Osteocyte (in vitro differentiated cells): ENCODE results near the gene ITK. TPM values are rescaled to one million over a fixed set of nuclear protein-coding genes. Genes with fewer than 3 reads are reported as not detected.

Experiments
- DNase-seq: peaks from one replicate; pipeline ENCODE4 v3.0.0; 2021; ENCODE audit warnings: mixed read lengths; ENCODE audit not compliant: unreplicated experiment; ENCODE audit errors: extremely low spot score
- H3K27ac Mint-ChIP-seq: one replicate; pipeline ENCODE4 v1.8.0; 2021; ENCODE audit warnings: mild to moderate bottlenecking, mixed read lengths; ENCODE audit not compliant: unreplicated experiment
- H3K27me3 Mint-ChIP-seq: one replicate; pipeline ENCODE4 v1.8.0; 2021; ENCODE audit warnings: mixed read lengths; ENCODE audit not compliant: unreplicated experiment
- H3K36me3 Mint-ChIP-seq: one replicate; pipeline ENCODE4 v1.8.0; 2021; ENCODE audit warnings: mixed read lengths; ENCODE audit not compliant: unreplicated experiment
- H3K4me1 Mint-ChIP-seq: one replicate; pipeline ENCODE4 v1.8.0; 2021; ENCODE audit warnings: mixed read lengths; ENCODE audit not compliant: unreplicated experiment
- H3K4me3 Mint-ChIP-seq: one replicate; pipeline ENCODE4 v1.8.0; 2021; ENCODE audit warnings: mild to moderate bottlenecking, moderate library complexity, mixed read lengths; ENCODE audit not compliant: unreplicated experiment
- H3K9me3 Mint-ChIP-seq: one replicate; pipeline ENCODE4 v1.8.0; 2021; ENCODE audit warnings: mixed read lengths; ENCODE audit not compliant: unreplicated experiment
- total RNA-seq: library from RNA; stranded (reverse); gene quantifications from 2 replicates; pipeline ENCODE4 v1.2.1, GENCODE V29; 2021
- TF ChIP-seq, protein P1 (sequence below): fragments of 200-600 bp; sonication (generic); IDR thresholded peaks from 2 replicates; pipeline ENCODE4 v1.5.0; 2021; ENCODE audit warnings: antibody characterized with exemption, mild to moderate bottlenecking, moderate library complexity

The ITK gene
- total RNA-seq, 1 donor from 2014 or later: not detected

DNA sequence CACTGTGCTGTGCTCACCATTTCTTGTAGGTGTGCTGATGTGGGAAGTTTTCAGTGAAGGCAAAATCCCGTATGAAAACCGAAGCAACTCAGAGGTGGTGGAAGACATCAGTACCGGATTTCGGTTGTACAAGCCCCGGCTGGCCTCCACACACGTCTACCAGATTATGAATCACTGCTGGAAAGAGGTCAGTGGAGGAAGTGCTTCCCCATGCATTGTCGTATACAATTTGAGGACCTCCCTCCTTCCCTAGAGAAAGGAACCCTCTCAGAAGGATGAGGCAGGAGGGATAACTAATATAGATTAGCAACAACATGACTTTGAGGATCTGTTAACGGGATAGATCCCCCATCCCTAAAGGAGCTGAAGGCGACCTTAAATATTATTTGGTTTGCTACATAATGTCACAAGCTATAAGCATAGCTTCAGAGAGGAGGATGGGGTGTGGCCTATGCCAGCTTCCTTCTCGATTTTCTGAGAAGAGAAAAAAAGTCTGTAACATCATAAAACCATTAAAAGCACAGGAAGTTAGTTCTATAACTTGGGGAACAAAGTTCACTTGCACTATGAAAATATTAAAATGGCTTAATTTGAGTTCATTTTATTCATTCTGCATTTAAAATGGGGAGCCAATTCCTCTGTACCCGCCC, 68.3 kb downstream of the ITK start:
- no peak for DNase-seq
- Mint-ChIP-seq H3K36me3 (no peaks in the 10 kb centered on the region), H3K27me3 (peaks cover 7% of the 10 kb centered on the region), H3K4me1 (peaks cover 5% of the 10 kb centered on the region), H3K27ac (no peak overlapping the region), H3K9me3 (no peaks in the 10 kb centered on the region), H3K4me3 (no peak overlapping the region)
- TF ChIP-seq, protein P1, sequence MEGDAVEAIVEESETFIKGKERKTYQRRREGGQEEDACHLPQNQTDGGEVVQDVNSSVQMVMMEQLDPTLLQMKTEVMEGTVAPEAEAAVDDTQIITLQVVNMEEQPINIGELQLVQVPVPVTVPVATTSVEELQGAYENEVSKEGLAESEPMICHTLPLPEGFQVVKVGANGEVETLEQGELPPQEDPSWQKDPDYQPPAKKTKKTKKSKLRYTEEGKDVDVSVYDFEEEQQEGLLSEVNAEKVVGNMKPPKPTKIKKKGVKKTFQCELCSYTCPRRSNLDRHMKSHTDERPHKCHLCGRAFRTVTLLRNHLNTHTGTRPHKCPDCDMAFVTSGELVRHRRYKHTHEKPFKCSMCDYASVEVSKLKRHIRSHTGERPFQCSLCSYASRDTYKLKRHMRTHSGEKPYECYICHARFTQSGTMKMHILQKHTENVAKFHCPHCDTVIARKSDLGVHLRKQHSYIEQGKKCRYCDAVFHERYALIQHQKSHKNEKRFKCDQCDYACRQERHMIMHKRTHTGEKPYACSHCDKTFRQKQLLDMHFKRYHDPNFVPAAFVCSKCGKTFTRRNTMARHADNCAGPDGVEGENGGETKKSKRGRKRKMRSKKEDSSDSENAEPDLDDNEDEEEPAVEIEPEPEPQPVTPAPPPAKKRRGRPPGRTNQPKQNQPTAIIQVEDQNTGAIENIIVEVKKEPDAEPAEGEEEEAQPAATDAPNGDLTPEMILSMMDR: no peak

DNA sequence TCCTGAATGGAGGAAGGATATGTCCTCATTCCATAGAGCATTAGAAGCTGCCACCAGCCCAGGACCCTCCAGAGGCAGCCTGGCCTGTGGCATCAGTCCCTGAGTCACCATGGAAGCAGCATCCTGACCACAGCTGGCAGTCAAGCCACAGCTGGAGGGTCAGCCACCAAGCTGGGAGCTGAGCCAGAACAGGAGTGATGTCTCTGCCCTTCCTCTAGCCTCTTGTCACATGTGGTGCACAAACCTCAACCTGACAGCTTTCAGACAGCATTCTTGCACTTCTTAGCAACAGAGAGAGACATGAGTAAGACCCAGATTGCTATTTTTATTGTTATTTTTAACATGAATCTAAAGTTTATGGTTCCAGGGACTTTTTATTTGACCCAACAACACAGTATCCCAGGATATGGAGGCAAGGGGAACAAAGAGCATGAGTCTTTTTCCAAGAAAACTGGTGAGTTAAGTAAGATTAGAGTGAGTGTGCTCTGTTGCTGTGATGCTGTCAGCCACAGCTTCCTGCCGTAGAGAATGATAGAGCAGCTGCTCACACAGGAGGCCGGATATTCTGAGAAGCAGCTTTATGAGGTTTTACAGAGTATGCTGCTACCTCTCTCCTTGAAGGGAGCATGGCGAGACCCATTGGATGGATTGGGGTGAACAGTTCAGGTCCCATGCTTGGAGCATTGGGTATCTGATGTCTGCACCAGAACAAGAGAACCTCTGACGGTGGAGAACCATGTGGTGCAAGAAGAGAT, 72.2 kb downstream of the ITK start:
- no peaks in the 10 kb centered on the region for H3K9me3 Mint-ChIP-seq
- no peak overlapping the region for H3K4me3 Mint-ChIP-seq
- H3K27ac Mint-ChIP-seq: no peak overlapping the region
- no peaks in the 10 kb centered on the region for H3K36me3 Mint-ChIP-seq
- H3K4me1 Mint-ChIP-seq: no peaks in the 10 kb centered on the region
- no peak for DNase-seq
- TF ChIP-seq, protein P1: no peak
- H3K27me3 Mint-ChIP-seq: peaks cover 21% of the 10 kb centered on the region

DNA sequence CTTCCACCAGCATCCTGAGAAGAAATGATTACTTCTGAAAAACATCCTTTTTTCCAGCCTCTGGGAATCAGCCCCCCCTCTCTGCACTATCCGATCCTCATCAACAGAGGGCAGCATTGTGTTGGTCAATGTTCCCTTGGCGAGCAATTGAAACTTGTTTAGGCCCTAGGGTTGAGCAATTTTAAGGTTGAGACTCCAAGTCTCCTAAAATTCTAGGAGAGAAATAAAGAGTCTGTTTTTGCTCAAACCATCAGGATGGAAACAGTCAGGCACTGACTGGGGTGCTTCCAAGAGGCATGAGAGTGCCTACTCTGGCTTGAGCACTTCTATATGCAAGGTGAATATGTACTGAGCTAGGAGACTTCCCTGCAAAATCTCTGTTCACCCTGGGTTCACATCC, 72.9 kb downstream of the ITK start:
- H3K36me3 Mint-ChIP-seq: no peaks in the 10 kb centered on the region
- no peaks in the 10 kb centered on the region for H3K9me3 Mint-ChIP-seq
- H3K4me3 Mint-ChIP-seq: no peak overlapping the region
- TF ChIP-seq, protein P1: peak; percentile 91
- H3K27me3 Mint-ChIP-seq: peaks cover 21% of the 10 kb centered on the region
- H3K4me1 Mint-ChIP-seq: no peaks in the 10 kb centered on the region
- no peak overlapping the region for H3K27ac Mint-ChIP-seq
- no peak for DNase-seq

DNA sequence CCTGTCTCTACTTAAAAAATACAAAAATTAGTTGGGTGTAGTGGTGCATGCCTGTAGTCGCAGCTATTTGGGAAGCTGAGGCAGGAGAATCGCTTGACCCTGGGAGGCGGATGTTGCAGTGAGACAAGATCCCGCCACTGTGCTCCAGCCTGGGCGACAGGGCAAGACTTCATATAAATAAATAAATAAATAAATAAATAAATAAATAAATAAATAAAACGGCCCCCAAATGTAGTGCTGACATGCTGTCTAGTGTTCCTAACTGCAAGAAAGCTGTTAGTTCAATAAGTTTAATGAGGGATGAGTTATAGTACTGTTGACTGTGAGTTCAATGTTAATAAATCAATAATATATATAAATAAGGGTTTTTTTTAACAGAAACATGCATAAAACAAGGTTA, 77.8 kb downstream of the ITK start:
- H3K27me3 Mint-ChIP-seq: peaks cover 41% of the 10 kb centered on the region
- DNase-seq: no peak
- H3K9me3 Mint-ChIP-seq: no peaks in the 10 kb centered on the region
- no peaks in the 10 kb centered on the region for H3K36me3 Mint-ChIP-seq
- H3K27ac Mint-ChIP-seq: no peak overlapping the region
- TF ChIP-seq, protein P1: no peak
- no peak overlapping the region for H3K4me3 Mint-ChIP-seq
- H3K4me1 Mint-ChIP-seq: no peaks in the 10 kb centered on the region

DNA sequence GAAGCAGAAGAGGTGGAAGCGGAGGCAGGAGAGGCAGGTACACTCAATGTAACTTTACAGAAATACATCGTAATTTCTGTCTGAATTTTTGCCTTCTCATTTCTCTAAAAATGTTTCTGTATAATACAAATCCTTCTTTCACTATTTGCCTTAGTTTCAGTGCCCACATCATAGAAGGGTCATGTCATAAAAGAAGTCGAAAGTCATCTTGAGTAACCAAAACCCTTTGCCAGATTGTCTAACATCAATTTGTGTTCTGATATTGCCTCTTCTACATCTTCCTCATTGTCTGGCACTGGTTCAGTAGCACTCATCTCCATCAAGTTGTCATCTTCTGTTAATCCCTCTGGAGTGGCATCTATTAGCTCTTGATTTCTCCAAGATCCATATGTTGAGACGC, 79.1 kb downstream of the ITK start:
- Mint-ChIP-seq H3K27me3 (peaks cover 47% of the 10 kb centered on the region), H3K4me3 (no peak overlapping the region), H3K36me3 (no peaks in the 10 kb centered on the region)

More for the DNA sequence above, 79.1 kb downstream of the ITK start:
- TF ChIP-seq, protein P1: no peak
- H3K4me1 Mint-ChIP-seq: no peaks in the 10 kb centered on the region
- no peak overlapping the region for H3K27ac Mint-ChIP-seq
- no peak for DNase-seq
- no peaks in the 10 kb centered on the region for H3K9me3 Mint-ChIP-seq
